ENCODE measurements around the gene GATAD2A. TPM values are rescaled to one million over a fixed set of nuclear protein-coding genes. Genes with fewer than 3 reads are reported as not detected.

GATAD2A gene
- total RNA-seq, 1 donor from 2014 or later: 118 TPM

GRCh38 chr19:19502281-19502680 is 96.8 kb downstream of the GATAD2A start:
- no peak for DNase-seq (ENCODE audit: low read depth)
- no peak for TF ChIP-seq CTCF (conservative IDR thresholded peaks at IDR 0.05; ENCODE audit: low read depth, low read length)
- no peak overlapping the region for H3K4me3 ChIP-seq (ENCODE audit: low read depth, low read length)

- no peak for DNase-seq (ENCODE audit: low read depth)
- H3K4me3 ChIP-seq (ENCODE audit: low read depth, low read length): no peak overlapping the region
- TF ChIP-seq CTCF (conservative IDR thresholded peaks at IDR 0.05; ENCODE audit: low read depth, low read length): no peak
These were observed 97.5 kb downstream of the GATAD2A start for GRCh38 chr19:19502808-19503602.

- DNase-seq (ENCODE audit: low read depth): no peak
- no peak for TF ChIP-seq CTCF (conservative IDR thresholded peaks at IDR 0.05; ENCODE audit: low read depth, low read length)
- no peak overlapping the region for H3K4me3 ChIP-seq (ENCODE audit: low read depth, low read length)
These were observed 99.5 kb downstream of the GATAD2A start for GRCh38 chr19:19504754-19505668.

GRCh38 chr19:19505669-19506326 is 100.3 kb downstream of the GATAD2A start:
- TF ChIP-seq CTCF (conservative IDR thresholded peaks at IDR 0.05; ENCODE audit: low read depth, low read length): no peak
- H3K4me3 ChIP-seq (ENCODE audit: low read depth, low read length): no peak overlapping the region
- no peak for DNase-seq (ENCODE audit: low read depth)

GRCh38 chr19:19506592-19506991 is 101.1 kb downstream of the GATAD2A start:
- DNase-seq (ENCODE audit: low read depth): no peak
- TF ChIP-seq CTCF (conservative IDR thresholded peaks at IDR 0.05; ENCODE audit: low read depth, low read length): no peak
- H3K4me3 ChIP-seq (ENCODE audit: low read depth, low read length): no peak overlapping the region

GRCh38 chr19:19507354-19507753 is 101.9 kb downstream of the GATAD2A start:
- no peak for TF ChIP-seq CTCF (conservative IDR thresholded peaks at IDR 0.05; ENCODE audit: low read depth, low read length)
- no peak overlapping the region for H3K4me3 ChIP-seq (ENCODE audit: low read depth, low read length)
- DNase-seq (ENCODE audit: low read depth): no peak
